ENCODE results near the gene TOMM7.

- TF ChIP-seq GATA3 (IDR thresholded peaks at IDR 0.05; ENCODE audit: low read depth, low read length) (no peak), GATA2 (IDR thresholded peaks at IDR 0.05; ENCODE audit: low read depth, low read length) (no peak)
Measured at GRCh38 chr7:22856416-22856815, 33.8 kb upstream of the TOMM7 start.

All from SH-SY5Y (cell line).